ENCODE data around the gene KCNIP4. TPM values are rescaled to one million over a fixed set of nuclear protein-coding genes. Genes with fewer than 3 reads are reported as not detected.

Gene KCNIP4
- total RNA-seq, 1 experiment from 2014 or later, result not detected

- no peaks in the 10 kb centered on the region for H3K27me3 ChIP-seq (ENCODE audit: insufficient read depth, low read depth)
- ChIA-PET POLR2A (ENCODE audit: unreplicated experiment) (no interaction called here), CTCF (no interaction called here)
- no peak for TF ChIP-seq EZH2 (IDR thresholded peaks at IDR 0.05; ENCODE audit: low read depth)
- no peak for TF ChIP-seq CTCF (conservative IDR thresholded peaks at IDR 0.05)
- BruUV-seq (replicated peaks), result no TSS peak
- no peak overlapping the region for H3K4me2 ChIP-seq
- no peak for DNase-seq
- H3K79me2 ChIP-seq (ENCODE audit: low read depth), result peaks cover 15% of the 10 kb centered on the region
- intact Hi-C loops (cut with micrococcal nuclease; ENCODE audit: unreplicated experiment), result no loop called here
- H3K27ac ChIP-seq, result no peak overlapping the region
- peaks cover 13% of the 10 kb centered on the region for H3K4me1 ChIP-seq (replicated peaks; ENCODE audit: insufficient read depth)
- H3K9me3 ChIP-seq (ENCODE audit: insufficient read depth, low read depth), result no peaks in the 10 kb centered on the region
- H3K4me3 ChIP-seq, result no peak overlapping the region
- H3F3A ChIP-seq (ENCODE audit: insufficient read depth, low read depth), result no peaks in the 10 kb centered on the region
- no peak overlapping the region for H2AFZ ChIP-seq
- no peaks in the 10 kb centered on the region for H4K20me1 ChIP-seq (ENCODE audit: insufficient read depth)
- no peaks in the 10 kb centered on the region for H3K36me3 ChIP-seq (ENCODE audit: low read depth)
- no peaks in the 10 kb centered on the region for H3K9me2 ChIP-seq (ENCODE audit: insufficient read depth)
These were observed 1251.8 kb downstream of the KCNIP4 start for GRCh38 chr4:20696815-20697214.

- H4K20me1 ChIP-seq (ENCODE audit: insufficient read depth), result no peaks in the 10 kb centered on the region
These were observed 1260.7 kb downstream of the KCNIP4 start for GRCh38 chr4:20687864-20688263.

GRCh38 chr4:20684852-20685763, 1263.5 kb downstream of the KCNIP4 start:
- Histone ChIP-seq H3K4me3 (no peak overlapping the region), H3K9me3 (ENCODE audit: insufficient read depth, low read depth) (no peaks in the 10 kb centered on the region), H3K4me1 (replicated peaks; ENCODE audit: insufficient read depth) (no peaks in the 10 kb centered on the region), H3K9me2 (ENCODE audit: insufficient read depth) (no peaks in the 10 kb centered on the region), H2AFZ (no peak overlapping the region), H4K20me1 (ENCODE audit: insufficient read depth) (no peaks in the 10 kb centered on the region), H3K4me2 (no peak overlapping the region), H3F3A (ENCODE audit: insufficient read depth, low read depth) (no peaks in the 10 kb centered on the region), H3K27me3 (ENCODE audit: insufficient read depth, low read depth) (no peaks in the 10 kb centered on the region), H3K79me2 (ENCODE audit: low read depth) (no peaks in the 10 kb centered on the region), H3K27ac (no peak overlapping the region), H3K36me3 (ENCODE audit: low read depth) (no peaks in the 10 kb centered on the region)
- no peak for DNase-seq
- intact Hi-C loops (cut with micrococcal nuclease; ENCODE audit: unreplicated experiment), result loop anchor here (1.0 to 2.0 kb wide), 2 partner anchors 142 to 263 kb away; no protein-coding TSS in a partner anchor
- CTCF ChIA-PET, result no interaction called here
- POLR2A ChIA-PET (ENCODE audit: unreplicated experiment), result no interaction called here
- TF ChIP-seq EZH2 (IDR thresholded peaks at IDR 0.05; ENCODE audit: low read depth) (no peak), CTCF (conservative IDR thresholded peaks at IDR 0.05) (peak; percentile 70)
- no TSS peak for BruUV-seq (replicated peaks)

More at GRCh38 chr4:20687864-20688263, 1260.7 kb downstream of the KCNIP4 start:
- no peak for DNase-seq
- Histone ChIP-seq H3K4me1 (replicated peaks; ENCODE audit: insufficient read depth) (no peaks in the 10 kb centered on the region), H3K36me3 (ENCODE audit: low read depth) (no peaks in the 10 kb centered on the region), H3F3A (ENCODE audit: insufficient read depth, low read depth) (no peaks in the 10 kb centered on the region), H3K4me3 (no peak overlapping the region), H3K9me2 (ENCODE audit: insufficient read depth) (no peaks in the 10 kb centered on the region), H3K4me2 (no peak overlapping the region), H3K27me3 (ENCODE audit: insufficient read depth, low read depth) (no peaks in the 10 kb centered on the region), H3K9me3 (ENCODE audit: insufficient read depth, low read depth) (no peaks in the 10 kb centered on the region), H2AFZ (no peak overlapping the region), H3K79me2 (ENCODE audit: low read depth) (no peaks in the 10 kb centered on the region), H3K27ac (no peak overlapping the region)
- POLR2A ChIA-PET (ENCODE audit: unreplicated experiment), result no interaction called here
- CTCF ChIA-PET, result no interaction called here
- intact Hi-C loops (cut with micrococcal nuclease; ENCODE audit: unreplicated experiment), result no loop called here
- BruUV-seq (replicated peaks), result no TSS peak
- TF ChIP-seq EZH2 (IDR thresholded peaks at IDR 0.05; ENCODE audit: low read depth) (no peak), CTCF (conservative IDR thresholded peaks at IDR 0.05) (no peak)
